NOMO-1 (cell line): ENCODE measurements around the gene TNFRSF14.

ENCODE experiments used
- DNase-seq, 2 experiments: peaks; one replicate each; lab custom pipeline; 2025; ENCODE audit not compliant: unreplicated experiment in 2 of 2; lab: John Stamatoyannopoulos, UW

Gene TNFRSF14

DNA sequence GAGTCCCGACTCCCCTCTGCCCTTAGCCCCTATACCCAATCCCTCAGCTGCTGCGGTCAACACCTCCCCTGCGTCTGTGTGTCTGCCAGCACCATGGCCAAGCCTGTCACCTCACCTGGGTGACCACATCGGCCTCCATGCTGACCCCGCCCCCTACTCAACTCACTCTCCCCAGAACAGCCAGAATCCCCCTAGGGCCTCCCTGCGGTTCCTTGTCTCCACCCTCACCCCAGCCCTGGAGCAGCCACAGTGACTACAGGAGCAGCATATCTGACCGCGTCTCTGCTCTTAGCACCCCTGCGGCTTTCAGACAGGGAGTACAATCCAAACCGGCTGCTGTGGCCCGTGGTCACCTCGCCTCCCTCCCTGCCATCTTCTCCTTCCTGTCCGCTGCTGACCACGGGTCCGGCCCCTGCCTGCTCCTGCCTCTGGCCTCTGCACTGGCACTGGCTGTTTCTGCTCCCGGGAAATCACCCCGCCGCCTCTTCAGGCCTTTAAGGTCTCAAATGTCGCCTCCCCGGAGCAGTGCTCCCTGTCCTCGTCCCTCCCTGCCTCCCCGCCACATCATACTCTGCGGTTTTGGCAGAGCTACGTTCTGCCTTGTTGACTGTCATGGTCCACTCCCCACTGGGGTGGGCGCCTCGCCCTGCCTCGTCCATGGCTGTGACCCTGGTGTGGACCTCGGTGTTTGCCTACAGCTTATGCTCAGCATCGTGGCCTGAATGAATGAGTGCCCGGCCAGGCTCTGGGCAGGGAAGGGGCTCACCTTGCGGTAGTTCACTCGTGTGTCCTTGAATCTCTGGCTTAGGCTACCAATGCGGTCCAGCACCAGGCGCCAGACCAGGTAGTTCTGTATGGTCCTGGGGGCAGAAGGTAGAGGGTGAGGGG lies 41.5 kb downstream of the TNFRSF14 start:
- DNase-seq, result no peak

DNA sequence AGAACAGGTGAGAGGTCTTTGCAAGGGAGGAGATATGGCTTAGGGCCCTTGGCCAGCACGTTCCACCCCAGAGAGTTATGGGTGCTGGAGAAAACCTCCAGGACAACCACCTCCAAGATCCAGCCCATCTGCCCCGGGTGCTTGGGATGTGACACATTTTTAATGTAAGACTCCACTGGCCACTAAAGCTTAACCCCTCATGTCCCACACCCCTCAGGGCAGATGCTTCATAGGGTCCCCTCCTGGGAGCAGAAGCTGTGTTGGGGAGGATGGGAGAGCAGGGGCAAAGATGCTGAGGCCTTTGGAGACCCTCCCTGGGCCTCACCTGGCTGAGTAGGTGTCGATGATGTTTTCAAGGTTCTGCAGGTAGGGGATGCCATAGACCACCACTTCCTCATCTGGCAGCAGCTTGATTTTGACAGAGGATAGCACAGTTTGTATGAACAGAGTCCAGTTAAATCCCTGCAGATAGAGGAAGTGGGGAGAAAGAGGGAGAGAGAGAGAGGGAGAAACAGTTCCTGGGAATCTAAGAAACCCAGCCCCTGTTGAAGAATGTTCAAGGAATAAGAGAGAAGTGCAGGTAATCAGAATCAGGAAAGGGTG lies 42.3 kb downstream of the TNFRSF14 start:
- no peak for DNase-seq

DNA sequence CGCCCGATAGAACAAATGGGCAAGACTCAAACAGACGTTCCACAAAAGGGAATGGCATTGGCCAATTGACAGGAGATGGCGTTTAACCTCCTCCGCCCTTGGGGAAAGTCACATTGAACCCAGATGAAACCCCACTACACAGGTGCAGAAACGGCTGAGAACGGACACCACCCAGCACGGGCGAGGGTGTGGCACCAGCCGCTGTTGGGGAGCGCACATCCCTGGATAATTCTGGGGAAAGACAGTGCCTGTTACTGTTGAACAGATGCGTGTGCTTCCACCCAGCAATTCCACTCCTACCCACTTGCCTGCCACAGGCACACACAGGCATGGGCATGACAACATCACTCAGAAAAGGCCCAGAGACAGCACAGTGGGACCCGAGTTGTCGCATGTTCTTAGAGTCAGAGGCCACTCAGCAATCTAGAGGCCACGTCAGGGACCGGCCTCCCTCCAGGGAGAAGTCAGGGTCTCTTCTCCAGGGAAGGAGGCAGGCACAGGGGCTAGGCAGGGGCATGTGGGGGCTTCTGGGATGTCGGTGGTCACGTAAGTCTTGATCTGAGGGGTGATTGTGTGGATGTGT lies 45.6 kb downstream of the TNFRSF14 start:
- DNase-seq, result no peak

DNA sequence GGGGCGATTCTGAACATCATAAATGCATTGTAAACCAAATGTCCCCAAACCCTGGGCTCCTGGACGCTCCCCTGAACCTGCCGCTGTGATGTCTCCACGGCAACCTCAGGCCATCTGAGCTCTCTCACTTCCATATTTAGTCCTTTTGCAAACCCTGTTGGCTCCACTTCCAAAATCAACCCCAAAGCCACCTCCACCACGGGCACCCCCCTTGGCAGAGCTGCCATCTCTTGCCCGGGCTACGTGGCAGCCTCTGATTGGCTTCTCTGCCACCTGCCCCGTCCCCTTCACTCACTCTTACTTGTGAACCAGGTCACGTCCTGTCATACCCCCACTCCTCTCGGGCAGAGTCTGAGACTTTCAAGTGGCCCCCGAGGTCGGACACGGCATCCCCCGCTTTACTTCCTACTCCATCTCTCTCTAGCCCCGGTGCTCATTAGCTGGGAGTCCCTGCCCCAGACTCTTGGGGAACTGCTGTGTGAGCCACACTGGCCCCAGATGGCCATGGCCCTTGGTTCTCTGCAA lies 46.2 kb downstream of the TNFRSF14 start:
- no peak for DNase-seq

DNA sequence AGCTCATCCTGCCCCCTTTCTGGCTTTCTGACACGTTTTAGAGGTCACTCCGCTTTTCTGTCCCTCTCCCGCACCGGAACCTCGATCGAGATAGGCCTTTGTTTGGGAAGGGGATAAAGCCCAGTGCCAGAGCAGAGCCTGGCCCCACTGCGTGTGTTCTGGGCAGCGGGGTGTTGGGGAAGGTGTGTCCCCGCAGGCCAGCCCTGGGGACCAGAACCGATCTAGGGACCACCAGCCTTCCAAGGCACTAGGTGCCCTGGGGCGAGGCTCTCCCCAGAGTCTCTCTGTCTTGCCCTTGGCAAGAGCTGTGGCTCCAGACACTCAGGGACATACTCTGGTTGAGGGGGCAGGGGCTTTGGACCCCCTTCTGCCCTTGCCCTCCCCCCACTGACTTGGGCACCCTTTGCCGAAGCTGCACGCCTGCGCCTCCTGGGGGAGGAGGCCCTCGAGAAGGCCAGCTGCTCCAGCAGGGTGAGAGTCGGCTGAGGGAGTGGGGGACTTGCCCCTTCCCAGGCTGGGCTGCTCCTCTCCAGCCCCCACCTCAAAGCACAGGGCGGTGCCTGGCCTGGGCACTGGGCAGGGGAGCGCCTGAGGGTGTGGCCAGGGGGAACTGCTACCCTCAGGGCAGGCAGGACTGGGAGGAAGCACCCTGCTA lies 46.8 kb downstream of the TNFRSF14 start:
- DNase-seq, result no peak

DNA sequence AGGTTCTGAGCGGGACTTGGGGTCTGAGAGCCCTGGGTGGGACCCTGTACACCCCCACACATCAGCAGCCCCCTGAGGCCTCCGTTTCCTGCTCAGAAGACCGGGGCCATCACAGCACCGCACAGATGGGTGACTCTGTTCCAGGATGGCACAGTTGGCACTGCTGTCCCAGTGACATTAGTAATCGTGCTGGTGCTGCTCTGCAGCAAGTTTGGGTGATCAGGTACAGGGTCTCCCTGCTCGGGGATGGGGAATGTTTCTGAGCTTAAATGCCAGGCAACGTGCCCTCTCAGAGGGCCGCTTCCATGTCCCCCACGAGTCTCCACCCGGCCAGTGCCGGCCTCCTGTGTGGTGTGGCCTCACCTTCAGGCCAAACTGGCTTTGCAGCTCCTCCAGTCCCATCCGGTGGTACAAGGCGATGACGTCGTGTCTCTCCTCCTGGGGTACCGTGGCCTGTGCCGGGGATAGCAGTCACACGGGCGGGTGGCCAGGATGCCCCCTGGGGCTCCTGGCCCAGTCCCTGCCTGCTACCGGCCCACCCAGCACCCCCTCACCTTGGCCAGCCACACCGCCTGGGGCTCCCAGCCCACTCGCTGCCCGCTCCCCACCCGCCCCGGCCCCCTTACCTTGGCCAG lies 47.5 kb downstream of the TNFRSF14 start:
- no peak for DNase-seq

DNA sequence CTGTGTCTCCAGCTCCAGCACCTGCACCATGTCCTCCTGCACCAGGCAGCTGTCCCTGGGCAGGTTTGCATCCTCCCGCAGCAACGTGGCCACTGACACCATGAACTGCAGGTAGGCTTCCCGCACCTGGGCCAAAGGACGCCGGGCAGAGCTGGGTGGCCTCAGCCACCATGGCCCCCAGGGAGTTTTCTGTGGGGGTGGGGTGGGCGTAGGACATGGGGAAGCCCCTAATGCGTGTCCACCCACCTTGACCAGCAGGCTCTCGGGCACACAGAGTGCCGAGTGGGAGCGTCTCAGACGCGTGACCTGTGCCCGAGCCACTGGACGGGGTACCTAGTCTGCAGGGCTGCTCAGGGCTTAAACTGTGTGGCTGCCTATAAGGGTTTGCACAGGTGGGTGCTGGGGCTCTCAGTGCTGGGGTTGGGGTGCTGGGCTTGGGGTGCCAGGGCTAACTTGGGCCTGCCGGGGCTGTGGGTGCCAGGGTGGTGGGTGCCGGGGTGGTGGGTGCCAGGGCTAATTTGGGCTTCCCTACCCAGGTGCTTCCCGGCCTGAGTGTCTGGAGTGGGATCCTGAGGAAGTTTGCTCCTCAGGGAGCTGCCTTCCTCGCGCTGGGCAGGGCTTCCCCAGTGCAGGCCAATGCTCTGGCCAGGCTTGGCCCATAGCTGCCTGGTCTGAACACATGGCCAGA lies 48.1 kb downstream of the TNFRSF14 start:
- DNase-seq, result no peak

DNA sequence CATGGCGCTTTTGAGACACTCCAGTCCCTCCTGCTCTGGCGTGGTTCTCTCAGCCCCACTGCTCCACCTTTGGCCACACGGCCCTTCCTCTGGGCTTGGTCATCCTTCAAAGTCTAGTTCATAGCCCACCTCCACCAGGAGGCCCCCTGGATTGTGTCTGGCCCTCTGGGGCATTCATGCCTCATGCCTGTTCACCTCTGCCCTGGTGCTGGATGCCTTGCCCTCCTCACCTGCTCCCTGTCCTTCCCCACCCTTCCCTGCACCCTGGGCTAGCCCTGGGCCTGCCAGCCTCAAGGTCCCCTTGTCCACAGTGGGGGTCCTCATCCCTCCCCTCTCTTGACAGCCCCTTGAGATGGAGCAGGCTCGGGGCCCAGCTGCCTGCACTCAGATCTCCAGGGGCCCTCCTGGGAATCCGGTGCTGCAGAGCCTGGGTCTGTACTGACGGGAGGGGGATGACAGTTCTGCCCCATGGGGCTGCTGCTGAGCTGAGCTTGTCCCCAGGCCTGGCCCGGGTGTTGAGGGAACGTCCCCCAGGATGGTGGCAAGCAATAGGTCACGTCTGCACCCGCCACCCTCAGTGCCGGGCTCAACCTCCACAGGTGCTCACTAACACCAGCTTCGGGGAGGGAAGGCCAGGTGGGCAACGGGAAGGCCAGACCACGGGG lies 48.8 kb downstream of the TNFRSF14 start:
- no peak for DNase-seq

DNA sequence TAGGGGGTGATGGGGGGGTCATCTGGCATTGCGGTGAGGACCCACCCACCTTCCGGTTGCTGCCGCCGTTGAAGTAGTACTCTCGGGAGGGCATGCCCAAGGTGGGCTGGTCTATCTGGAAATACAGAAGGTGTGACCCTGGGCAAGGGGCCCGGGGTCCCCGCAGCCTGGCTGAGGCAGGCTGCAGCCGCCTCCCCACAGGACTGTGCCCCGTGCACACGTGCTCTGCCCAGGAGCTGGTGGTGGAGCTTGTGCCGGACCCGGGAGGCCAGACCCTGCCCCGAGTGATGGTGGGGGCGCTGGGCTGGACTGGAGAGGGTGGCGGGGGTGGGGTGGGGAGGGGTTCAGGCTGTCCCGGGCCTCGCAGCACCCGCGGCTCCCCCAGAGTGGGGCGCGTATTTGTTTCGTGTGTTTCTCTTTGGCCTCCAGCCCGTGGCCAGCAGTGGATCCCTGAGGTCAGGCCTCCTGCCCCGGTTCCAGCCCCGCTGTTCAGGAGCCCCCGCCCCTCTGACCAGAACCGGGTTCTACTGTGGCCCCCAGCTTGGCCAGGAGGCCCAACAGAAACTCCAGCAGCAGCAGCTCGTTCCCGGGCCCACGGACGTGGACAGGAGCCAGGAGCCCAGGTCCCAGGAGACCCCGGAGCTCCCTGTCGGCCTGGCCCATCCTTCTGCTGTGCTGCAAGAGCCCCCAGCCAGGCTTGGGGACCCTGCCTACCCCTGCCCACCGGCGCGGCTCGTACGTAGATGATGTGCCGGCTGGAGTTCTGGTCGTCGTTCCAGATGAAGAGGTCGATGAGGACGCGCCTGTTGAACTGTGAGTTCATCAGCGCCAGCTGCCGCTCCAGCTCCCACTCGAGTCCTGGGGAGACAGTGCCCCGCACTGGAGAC lies 49.6 kb downstream of the TNFRSF14 start:
- DNase-seq, result no peak

DNA sequence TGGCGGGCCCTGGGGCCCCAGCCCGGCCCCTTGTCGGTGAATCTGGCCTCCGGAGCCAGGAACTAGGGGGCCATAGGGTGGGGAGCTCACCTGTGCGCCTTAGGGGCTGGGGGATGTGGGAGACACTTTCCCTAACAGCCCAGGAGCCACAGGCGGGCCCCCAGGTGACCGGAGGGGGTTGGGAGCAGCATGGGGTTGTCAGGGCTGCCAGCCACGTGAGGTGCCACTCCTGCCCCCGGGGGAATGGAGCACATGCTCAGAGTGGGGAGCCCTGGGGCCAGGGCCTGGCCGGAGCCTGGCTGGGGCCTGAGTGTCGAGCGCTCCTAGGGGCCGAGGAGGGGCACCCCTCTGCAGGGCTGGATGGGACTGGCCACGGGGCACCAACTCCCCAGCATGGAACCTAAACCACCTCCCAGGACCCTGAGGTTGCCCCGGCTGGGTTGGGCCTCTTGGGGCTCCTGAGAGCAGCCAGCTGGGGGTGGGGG lies 50.3 kb downstream of the TNFRSF14 start:
- DNase-seq, result no peak

DNA sequence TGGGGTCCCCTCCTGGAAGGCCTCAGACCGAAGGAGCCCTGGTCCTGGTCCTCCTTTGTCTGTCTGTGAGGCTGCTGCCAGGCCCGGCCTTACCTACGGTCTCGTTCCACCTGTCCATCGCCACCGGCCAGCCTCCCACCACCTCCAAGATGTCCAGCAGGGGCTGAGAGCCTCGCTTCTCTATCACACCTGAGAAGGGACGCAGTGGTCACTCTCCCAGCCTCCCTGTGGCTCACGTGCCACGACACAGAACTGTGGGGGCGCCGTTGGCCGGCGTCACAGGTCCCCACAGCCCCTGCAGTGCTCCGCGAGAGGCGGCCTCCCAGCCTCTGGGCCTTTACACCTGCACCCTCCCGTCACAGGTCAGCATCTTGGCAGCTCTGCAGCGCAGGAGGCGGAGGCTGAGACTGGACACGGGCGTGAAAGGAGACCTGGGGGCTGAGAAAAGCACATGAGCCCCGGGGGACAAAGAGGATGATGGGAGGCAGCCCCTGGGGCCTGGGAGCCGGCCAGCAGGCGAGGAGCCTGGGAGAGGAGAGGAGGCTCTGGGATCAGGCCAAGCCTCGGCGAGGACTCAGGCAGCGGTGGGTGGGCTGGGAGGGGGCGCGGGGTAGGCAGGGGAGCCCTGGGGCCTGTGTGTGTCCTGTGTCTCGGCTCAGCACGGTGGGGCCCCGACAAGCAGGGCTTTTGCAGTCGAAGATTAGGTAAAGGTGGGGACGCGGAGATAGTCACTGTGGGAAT lies 50.9 kb downstream of the TNFRSF14 start:
- DNase-seq, result no peak

DNA sequence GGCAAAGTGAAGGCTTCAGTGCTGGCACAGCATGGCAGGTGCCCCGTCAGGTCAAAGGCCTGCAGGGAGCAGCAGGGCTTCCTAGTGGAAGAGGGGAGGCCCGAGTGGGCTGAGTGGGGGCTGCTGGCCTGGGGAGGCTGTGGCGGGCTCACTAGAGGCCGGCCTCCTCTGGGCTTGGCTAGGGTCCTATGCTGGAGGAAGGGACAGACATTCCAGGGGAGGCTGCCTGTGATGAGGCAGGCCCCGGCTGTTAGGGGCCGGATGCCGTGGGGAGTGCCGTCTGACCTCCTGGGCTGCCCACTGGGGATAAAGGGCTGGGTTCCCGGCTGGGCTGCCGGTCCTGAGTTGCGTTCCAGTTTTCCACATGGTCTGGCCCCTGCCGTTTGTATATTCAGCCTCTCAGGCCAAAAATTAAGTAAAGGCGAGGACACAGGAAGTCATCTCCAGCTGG lies 51.5 kb downstream of the TNFRSF14 start:
- DNase-seq, result no peak

DNA sequence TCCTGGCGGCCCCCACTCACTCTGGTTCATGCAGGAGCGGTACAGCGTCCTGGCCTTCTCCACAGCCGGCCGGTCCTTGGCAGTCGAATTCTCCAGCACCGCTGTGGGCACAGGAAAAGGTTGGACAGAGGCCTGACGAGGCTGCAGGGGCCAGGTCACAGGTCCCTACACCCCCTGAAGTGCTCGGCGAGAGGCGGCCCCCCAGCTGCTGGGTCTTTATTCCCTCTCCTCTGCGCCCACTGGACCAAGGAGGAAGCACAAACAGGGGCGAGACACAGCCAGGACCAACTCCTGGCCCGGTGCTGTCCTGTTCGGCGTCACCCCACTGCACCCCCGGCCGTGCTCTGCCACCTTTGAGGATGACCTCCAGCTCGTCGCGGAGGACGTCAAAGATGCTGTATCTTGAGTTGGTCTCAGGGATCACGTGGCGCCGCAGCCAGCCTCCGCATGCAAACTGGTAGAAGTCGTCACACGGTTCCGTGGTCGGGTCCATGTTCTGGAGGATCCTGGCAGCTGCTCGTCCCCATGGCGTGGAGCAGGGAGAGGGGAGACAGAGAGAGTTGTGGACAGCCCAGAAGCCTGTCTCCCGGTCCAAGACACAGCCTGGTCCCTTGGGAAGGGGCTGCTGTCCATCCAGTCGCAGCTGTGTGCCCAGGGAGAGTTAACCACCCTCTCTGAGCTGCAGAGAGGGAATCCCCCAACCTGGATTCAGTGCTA lies 53.3 kb downstream of the TNFRSF14 start:
- DNase-seq, result no peak

DNA sequence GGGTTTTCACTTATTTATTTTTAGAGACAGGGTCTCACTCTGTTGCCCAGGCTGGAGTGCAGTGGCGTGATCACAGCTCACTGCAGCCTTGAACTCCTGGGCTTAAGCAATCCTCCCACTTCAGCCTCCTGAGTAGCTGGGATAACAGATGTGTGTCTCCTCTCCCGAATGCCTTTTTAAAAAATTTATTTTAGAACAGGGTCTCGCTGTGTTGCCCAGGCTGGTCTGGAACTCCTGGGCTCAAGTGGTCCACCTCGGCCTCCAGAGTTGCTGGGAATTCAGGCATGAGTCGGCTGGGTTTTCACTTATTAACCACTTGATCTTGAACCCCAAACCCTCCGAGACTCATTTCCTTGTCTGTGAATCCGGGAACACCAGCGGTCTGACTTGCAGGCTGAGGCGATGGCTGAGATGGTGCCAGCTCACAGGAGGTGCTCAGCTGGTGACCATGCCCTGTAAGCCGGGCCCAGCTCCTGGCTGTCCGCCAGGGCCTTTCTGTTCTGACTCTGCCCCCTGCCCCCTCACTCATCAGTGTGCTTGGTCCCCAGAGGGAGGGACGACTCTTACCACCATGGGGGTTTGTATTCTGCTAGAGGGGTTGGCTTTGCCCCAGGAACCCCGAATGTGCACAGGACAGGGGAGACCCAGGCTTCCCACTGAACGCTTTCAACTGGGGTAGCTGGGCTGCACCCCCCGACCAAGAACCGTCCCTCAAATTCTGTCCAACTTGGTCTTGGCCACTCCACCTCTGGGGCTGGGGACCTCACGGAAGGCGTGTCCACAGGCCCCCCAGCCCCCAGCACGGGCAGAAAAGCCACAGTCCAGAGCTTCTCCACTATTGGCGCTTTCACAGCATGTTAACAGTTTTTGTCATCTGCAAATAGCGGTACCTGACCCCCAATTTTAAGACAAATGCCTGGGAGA lies 54.1 kb downstream of the TNFRSF14 start:
- no peak for DNase-seq

DNA sequence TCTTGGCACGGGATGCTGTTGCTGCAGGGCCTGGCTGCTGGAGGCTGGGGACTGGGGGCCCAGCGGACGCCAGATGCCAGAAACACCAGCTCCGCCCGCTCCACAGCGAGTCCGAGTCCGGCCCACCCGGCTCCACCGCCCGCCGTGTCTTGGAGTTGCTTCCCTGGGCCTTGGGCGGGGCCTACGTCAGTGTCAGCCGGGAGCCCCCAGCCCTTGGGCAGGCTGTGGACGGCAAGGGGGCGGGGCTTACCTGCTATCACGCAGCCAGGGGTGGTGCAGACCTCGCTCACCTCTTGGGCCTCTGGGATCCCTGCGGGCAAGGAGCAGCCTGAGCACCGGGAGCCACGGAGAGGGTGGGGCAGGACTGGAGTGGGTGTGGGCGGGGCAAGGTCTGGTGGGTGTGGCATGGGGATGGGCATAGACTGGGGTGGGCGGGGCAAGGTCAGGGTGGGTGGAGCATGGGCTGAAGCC lies 54.9 kb downstream of the TNFRSF14 start:
- no peak for DNase-seq
